Right lobe of liver (tissue), 6 donors: ENCODE results near the gene SUCLG2. TPM values are rescaled to one million over a fixed set of nuclear protein-coding genes. Genes with fewer than 3 reads are reported as not detected.

ENCODE experiments used
- ATAC-seq, 4 donors: fragments of 200-7000 bp; cut with Tn5 transposase; one replicate each; pipeline ENCODE4 v1.9.1; 2020; ENCODE audit warnings: mild to moderate bottlenecking in 4 of 4, moderate library complexity in 4 of 4
- DNase-seq, 3 donors: peaks; one replicate each; pipeline ENCODE4 v3.0.0-alpha.2; 2020
- H3K27ac ChIP-seq, 3 donors: fragments of 200-600 bp; one replicate each; pipeline ENCODE4 v1.8.0; 2022
- H3K27me3 ChIP-seq, 2 donors: fragments of 200-600 bp; one replicate each; pipeline ENCODE4 v1.8.0; 2022
- H3K36me3 ChIP-seq, 4 donors: fragments of 200-600 bp; sonication (generic) in 1 of 4; one replicate each; pipeline versions ENCODE4 v1.5.1 to v1.8.0; 2017 to 2022; ENCODE audit warnings: control low read depth in 1 of 4
- H3K4me1 ChIP-seq, 4 donors: fragments of 200-600 bp; sonication (generic) in 1 of 4; one replicate each; pipeline versions ENCODE4 v1.5.1 to v1.8.0; 2017 to 2022; ENCODE audit warnings: control low read depth in 1 of 4
- H3K4me3 ChIP-seq, 3 donors: fragments of 200-600 bp; one replicate each; pipeline ENCODE4 v1.8.0; 2022
- H3K9me3 ChIP-seq, 4 donors: fragments of 200-600 bp; sonication (generic) in 1 of 4; one replicate each; pipeline versions ENCODE4 v1.5.1 to v1.8.0; 2017 to 2022; ENCODE audit warnings: control low read depth in 1 of 4
- CTCF ChIP-seq, 4 donors: fragments of 200-600 bp in 3 of 4; fragments of 450-650 bp in 1 of 4; IDR thresholded peaks; one replicate each; pipeline versions ENCODE4 v1.5.1 to v1.8.0; 2016 to 2022; ENCODE audit warnings: antibody characterized with exemption in 4 of 4, mild to moderate bottlenecking in 2 of 4
- POLR2A ChIP-seq: fragments of 450-650 bp; IDR thresholded peaks from one replicate; pipeline ENCODE4 v1.6.1; 2017; ENCODE audit warnings: antibody characterized with exemption, mild to moderate bottlenecking
- WGBS: methylation state at CpG from one replicate; pipeline ENCODE4 v1.1.6; 2018; ENCODE audit warnings: low coverage, low lambda C conversion rate; ENCODE audit not compliant: insufficient coverage; ENCODE audit errors: missing lambda C conversion rate; 5-methylcytosine and 5-hydroxymethylcytosine counted together
- intact Hi-C, 2 donors: fragments of 100-400 bp; cut with DNase I; formaldehyde crosslinking; loops; one replicate each; pipeline versions ENCODE4 v1.11.2 to v1.14.1; 2022
- total RNA-seq, 6 experiments: library from RNA; depleted of rRNA in 2 of 6; stranded (reverse); fragments of >200 nt in 2 of 6; fragmentation: NEBNext Ultra II Directional in 3 of 6; extraction: Animal tissue kit (Norgen Biotek cat#: 25700) in 3 of 6; gene quantifications; one replicate each; pipeline versions ENCODE4 v1.1.0 to v1.2.4, GENCODE V29; 2016 to 2023
- donor health status: DM: no; HTN: yes; CAD: no.
- donor health status: DM: no; HTN: no; CAD: no.
- donor health status: DM: no; HTN: no; CAD: no.
- donor health status: DM: no; HTN: yes; CAD: no.
- donor health status: DM: no; HTN: yes; CAD: no.

The SUCLG2 gene
- total RNA-seq, 6 experiments from 2014 or later = 138 to 167 (median 158) TPM

- Histone ChIP-seq H3K27ac (peak overlapping the region; percentile 64 to 88 (median 80)), H3K4me1 (peaks cover 0 to 42% (median 19%) of the 10 kb centered on the region in 4 donors)
- TF ChIP-seq CTCF (IDR thresholded peaks at IDR 0.05) (no peak), POLR2A (no peak)
Measured at GRCh38 chr3:67646586-67647234, 7.7 kb downstream of the SUCLG2 start.

GRCh38 chr3:67644827-67645226, 9.6 kb downstream of the SUCLG2 start:
- TF ChIP-seq POLR2A = no peak
- no peak for TF ChIP-seq CTCF (IDR thresholded peaks at IDR 0.05)
- no peak for ATAC-seq

More at GRCh38 chr3:67646586-67647234, 7.7 kb downstream of the SUCLG2 start:
- no peaks in the 10 kb centered on the region for H3K27me3 ChIP-seq
- H3K9me3 ChIP-seq = no peaks in the 10 kb centered on the region
- 48% methylated on average over 8 of the region's 8 CpGs for WGBS
- intact Hi-C loops = no loop called here
- DNase-seq = no peak
- H3K4me3 ChIP-seq = peak overlapping the region in 1 of 3 donors; percentile 9
- peak in 2 of 4 donors; percentile 34 to 51 for ATAC-seq
- H3K36me3 ChIP-seq = peaks cover 0 to 3% (median 0%) of the 10 kb centered on the region in 4 donors

GRCh38 chr3:67642734-67643133, 11.7 kb downstream of the SUCLG2 start:
- Histone ChIP-seq H3K9me3 (no peaks in the 10 kb centered on the region), H3K36me3 (peaks cover 0 to 3% (median 0%) of the 10 kb centered on the region in 4 donors), H3K27ac (no peak overlapping the region), H3K4me1 (peaks cover 0 to 27% (median 11%) of the 10 kb centered on the region in 4 donors), H3K4me3 (no peak overlapping the region), H3K27me3 (no peaks in the 10 kb centered on the region)
- intact Hi-C loops = no loop called here
- TF ChIP-seq CTCF (IDR thresholded peaks at IDR 0.05) (no peak), POLR2A (no peak)
- ATAC-seq (no peak), DNase-seq (no peak)
- 63% methylated on average over 1 of the region's 1 CpG for WGBS

More at GRCh38 chr3:67644827-67645226, 9.6 kb downstream of the SUCLG2 start:
- Histone ChIP-seq H3K4me1 (peaks cover 0 to 33% (median 17%) of the 10 kb centered on the region in 4 donors), H3K36me3 (peaks cover 0 to 3% (median 0%) of the 10 kb centered on the region in 4 donors), H3K27me3 (no peaks in the 10 kb centered on the region), H3K9me3 (no peaks in the 10 kb centered on the region), H3K4me3 (no peak overlapping the region), H3K27ac (no peak overlapping the region)
- intact Hi-C loops = no loop called here
- no peak for DNase-seq
- 100% methylated on average over 1 of the region's 1 CpG for WGBS

DNA sequence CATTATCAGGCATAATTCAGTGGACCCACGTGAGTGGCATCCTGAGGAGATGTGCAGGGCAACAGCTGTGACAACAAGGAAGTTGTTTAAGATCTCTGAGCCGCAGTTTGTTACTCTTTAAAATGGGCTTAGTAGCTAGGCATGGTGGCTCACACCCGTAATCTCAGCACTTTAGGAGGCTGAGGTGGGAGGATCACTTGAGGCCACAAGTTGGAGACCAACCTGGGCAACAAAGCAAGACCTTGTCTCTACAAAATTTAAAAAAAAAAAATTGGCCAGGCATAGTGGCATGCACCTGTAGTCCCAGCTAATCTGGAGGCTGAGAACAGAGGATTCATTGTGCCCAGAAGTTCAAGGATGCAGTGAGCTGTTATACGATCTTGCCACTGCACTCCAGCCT, 12.2 kb downstream of the SUCLG2 start:
- Histone ChIP-seq H3K36me3 (peaks cover 0 to 3% (median 0%) of the 10 kb centered on the region in 4 donors), H3K27ac (no peak overlapping the region), H3K9me3 (no peaks in the 10 kb centered on the region), H3K4me3 (no peak overlapping the region), H3K4me1 (peaks cover 0 to 25% (median 9%) of the 10 kb centered on the region in 4 donors), H3K27me3 (no peaks in the 10 kb centered on the region)
- TF ChIP-seq CTCF (IDR thresholded peaks at IDR 0.05) = no peak
- no peak for TF ChIP-seq POLR2A
- ATAC-seq (no peak), DNase-seq (no peak)
- WGBS = 91% methylated on average over 4 of the region's 4 CpGs
- intact Hi-C loops = no loop called here
